NCI-H510A treated with DMSO at 0.1 percent for 48 hours (cell line): ENCODE measurements around the gene RERE.
"Not testable (repeated sequence)": the region's sequence is repeated elsewhere in the genome, so short reads cannot be mapped to it uniquely, and the experiment has no call there.

Source experiments
- DNase-seq: peaks from one replicate; lab custom pipeline; 2025; lab: John Stamatoyannopoulos, UW

The RERE gene

GRCh38 chr1:8716238-8716637 lies 101.2 kb downstream of the RERE start:
- DNase-seq: no peak

DNA sequence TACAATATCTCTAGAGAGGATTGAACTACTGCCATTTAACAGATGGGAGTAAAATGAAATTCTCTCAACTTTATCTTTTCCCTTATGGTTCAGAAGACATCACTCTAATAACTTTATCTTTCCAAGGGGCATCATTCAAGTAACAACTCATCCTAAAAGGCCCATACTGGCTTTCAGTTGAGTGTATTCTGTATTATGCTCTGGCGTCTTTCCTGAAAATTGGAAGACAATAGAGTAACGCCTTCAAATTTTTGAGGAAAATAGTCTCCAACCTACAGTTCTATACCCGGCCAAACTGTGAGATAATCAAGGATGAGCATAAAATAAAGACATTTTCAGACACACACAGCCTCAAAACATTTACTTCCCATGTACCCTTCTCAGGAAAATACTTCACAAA lies 103.3 kb downstream of the RERE start:
- no peak for DNase-seq

GRCh38 chr1:8712413-8713231 lies 104.8 kb downstream of the RERE start:
- peak; percentile 98 for DNase-seq

- DNase-seq: no peak
These were observed 105.5 kb downstream of the RERE start for GRCh38 chr1:8711873-8712412.

DNA sequence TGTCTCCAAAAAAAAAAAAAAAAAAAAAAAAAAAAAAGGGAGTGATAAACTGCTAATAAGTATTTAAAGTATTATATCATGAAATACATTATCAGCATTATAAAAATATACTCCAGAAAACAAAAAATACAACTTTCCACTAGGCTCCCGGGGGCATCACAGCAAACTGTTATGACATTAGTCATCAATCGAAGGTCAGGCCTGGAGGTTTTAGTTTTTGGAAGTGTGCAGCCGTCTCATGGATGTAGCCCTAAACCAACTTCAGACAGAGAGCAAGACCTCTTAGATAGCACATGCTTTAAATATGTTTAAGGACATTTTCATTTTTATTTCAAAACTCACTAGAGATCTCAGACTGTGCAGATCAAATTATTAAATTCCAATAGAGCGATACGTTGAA lies 106.3 kb downstream of the RERE start:
- DNase-seq: no peak

- DNase-seq: no peak
These were observed 109.2 kb downstream of the RERE start for GRCh38 chr1:8708259-8708658.

- peak; percentile 100 for DNase-seq
These were observed 110.4 kb downstream of the RERE start for GRCh38 chr1:8706995-8707396.

GRCh38 chr1:8706291-8706690 lies 111.1 kb downstream of the RERE start:
- peak; percentile 92 for DNase-seq

- DNase-seq: peak; percentile 100
These were observed 112.5 kb downstream of the RERE start for GRCh38 chr1:8704866-8705506.

DNA sequence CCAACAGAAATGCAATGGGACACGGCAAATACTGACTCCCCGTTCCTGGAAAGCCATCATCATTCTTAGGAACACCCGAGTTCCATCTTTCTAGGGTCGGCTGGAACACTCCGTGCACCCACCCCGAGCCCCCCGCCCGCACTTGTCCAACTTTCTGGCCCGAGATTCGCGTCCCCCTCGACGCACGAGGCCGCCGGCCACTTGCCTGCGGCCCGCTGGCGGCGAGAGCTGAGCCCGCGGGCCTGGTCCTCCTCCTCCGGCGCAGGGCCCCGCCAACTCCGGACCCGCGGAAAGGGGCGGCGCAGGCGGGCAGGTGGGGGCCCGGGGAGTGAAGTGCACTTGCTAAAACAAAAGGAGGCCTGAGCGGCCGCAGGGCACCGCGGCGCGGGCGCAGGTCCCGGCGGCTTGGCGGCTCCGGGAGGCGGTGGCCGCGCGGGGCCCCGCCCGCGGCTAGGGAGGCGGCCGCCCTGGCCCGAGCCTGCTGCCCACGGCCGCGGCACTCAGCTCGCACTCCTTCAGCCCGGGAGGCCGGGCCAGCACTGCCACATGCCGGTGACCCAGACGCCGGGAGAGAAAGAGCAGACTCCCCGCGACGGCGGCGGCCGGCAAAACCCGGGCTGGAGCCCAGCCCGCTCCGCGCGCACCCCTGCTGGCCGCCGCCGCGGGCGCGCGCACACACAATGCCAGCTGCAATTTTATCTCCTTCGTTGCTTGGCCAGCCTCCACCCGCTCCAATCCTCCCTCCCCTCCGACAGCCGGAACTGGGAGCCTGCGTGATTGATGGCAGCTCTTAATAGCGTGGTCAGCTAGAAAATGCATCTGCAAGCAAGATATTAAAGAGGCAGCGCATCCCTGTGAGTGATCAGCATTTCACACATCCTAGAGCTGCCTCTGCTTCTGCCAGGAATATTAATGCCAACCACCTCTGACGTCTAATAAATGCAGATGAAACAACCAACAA lies 114.3 kb downstream of the RERE start:
- peak; percentile 100 for DNase-seq

- DNase-seq: peak; percentile 95
These were observed 115.0 kb downstream of the RERE start for GRCh38 chr1:8702472-8702849.

DNA sequence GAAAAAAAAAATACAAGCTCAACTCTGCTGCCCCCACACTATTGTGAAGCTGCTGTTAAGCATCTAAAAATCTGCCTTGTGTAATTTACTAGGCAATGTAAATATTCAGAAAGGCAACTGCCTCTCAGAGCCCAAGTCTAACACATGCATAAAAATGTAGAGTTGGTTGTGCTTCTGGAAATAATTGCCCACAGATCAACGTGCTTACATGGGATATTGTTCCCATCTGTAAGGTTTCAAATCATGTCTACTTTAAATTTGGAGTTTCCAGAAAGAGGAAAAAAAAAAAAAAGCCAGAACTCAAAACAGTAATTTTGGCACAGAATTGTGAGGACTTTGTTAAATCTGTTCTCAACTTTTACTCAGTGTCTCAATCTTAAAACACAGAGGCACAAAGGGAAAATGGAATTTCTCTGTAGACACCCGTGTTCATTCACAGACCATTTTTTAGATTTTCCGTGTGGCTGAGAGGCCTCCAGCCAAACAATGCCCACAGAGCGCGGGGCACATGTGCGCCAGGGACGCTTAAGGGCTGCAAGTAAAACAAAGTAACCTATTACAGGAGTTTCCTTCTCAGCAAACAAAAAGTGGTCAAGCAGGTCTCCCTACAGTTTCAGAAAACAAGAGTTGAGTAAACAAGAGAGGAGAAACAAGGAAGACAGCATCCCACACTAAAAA lies 115.5 kb downstream of the RERE start:
- peak; percentile 99 for DNase-seq

DNA sequence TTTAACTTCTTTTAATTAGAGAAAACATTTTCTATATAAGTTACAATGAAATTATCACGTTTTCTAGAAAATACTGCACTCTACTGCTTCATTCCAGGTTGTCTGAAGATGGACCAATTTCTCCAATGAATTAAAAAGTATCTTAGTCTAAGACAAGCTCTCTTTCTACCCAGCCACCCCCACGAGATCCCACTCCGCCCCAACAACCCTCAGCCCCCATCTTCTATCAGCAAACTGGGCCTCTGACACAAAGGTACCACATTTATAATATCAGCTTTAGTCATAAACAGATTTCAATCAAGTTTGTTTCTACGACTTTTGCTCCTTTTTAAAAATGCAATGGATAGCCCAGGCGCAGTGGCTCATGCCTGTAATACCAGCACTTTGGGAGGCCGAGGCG lies 117.8 kb downstream of the RERE start:
- DNase-seq: no peak

DNA sequence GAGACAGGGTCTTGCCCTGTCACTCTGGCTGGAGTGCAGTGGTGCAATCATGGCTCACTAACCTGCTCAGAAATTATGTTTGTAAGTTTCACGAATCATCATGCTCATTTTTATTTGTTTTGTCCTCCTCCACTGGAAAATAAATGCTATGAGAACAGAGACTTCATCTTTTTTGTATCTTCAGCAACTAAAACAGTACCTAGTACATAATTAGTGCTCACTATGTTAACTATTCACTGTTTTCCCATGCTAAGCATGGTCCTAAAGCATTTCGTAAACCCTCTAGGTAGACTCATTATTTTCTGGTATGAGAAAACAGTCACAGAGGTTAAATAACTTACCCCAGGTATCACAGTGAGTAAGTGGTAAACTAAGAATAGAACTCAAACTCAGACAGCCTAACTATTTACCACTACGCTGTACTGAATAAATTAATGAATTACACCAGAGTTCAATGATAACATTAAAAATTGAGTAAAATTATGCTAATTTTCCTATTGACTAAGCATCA lies 118.4 kb downstream of the RERE start:
- no peak for DNase-seq

- no peak for DNase-seq
These were observed 119.3 kb downstream of the RERE start for GRCh38 chr1:8698012-8698630.

DNA sequence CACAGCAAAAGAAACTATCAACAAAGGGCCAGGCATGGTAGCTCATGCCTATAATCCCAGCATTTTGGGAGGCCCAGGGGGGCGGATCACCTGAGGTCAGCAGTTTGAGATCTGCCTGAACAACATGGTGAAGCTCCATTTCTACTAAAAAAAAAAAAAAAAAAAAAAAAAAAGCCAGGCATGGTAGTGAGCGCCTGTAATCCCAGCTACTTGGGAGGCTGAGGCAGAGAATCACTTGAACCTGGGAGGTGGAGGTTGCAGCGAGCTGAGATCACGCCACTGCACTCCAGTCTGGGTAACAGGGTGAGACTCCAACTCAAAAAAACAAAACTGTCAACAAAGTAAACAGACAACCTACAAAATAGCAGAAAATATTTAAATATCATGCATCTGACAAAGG lies 122.0 kb downstream of the RERE start:
- not testable (repeated sequence) for DNase-seq

DNA sequence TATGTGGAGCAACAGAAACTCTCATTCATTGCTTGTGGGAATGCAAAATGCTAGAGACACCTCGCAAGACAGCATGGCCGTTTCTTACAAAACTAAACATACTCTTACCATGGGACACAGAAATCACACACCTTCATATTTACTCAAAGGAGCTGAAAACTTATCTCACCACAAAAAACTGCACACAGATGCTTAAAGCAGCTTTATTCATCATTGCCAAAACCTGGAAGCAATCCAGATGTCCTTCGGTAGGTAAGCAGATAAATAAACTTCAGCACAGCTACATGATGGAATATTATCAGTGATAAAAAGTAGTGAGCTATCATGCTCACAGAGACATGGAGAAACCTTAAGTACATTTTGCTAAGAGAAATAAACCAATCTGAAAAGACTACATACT lies 124.3 kb downstream of the RERE start:
- DNase-seq: no peak

DNA sequence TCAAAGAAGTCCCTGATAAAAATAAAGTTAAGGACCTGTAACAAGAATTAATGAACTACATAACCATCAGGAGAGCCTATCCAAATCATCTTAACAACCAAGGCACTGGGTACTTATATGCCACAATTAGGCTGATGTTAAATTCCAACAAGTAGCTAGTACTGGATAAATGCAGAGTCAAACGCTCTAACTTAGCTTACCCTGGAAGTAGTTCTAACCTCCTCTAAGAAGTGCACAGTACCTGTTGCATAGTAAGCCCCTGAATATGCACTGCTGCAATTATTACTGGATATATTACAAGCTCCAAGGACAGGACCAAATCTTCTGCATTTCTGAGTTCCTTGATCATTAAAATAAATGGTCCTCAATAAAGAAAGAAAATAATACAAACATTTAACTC lies 125.8 kb downstream of the RERE start:
- no peak for DNase-seq

GRCh38 chr1:8690253-8690525 lies 127.3 kb downstream of the RERE start:
- no peak for DNase-seq

DNA sequence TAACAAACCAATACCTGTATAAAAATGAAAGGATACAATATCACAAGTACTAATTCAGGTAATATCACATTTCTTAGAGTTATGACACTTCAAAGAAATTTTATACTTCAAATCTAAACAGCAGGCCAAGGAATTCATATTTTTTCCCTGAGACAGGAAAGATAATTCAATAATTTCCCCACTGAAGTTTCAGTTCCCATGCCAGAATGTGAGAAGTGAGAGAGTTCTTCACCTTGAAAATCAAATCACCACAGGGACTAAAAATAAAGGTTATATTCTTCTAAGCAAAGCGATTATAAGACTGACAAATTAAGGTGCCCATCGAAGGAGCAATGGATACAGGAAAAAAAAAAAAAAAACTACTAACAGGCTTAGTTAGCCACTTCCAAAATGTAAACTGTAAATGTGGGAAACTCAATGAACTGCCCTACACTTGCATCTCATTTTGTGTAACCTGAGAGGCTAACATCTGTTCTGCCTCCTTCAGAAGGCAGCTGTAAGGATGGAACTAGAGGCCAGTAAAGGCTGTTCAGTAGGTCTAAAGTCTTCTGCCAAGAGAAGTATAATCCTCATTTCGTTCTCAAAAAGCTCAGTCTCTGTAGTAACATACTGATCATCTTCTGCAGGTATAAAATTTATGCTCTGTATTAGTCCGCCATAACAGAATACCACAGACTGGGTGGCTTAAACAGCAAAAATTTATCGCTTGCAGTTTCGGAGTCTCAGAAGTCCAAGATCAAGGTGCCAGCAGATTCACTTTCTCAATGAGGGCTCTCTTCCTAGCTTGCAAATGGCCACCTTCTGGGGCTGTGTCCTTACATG lies 127.8 kb downstream of the RERE start:
- DNase-seq: peak; percentile 87
